SU-DHL-6 (cell line): ENCODE data around the gene TMCO4.

Experiments
- CTCF ChIP-seq: fragments of 200-600 bp; sonication (generic); IDR thresholded peaks from one replicate; pipeline ENCODE4 v1.5.1; 2017; ENCODE audit warnings: antibody characterized with exemption, mild to moderate bottlenecking, low read length, moderate library complexity; ENCODE audit not compliant: insufficient read depth, poor library complexity, severe bottlenecking
- EZH2phosphoT487 ChIP-seq: fragments of 200-600 bp; sonication (generic), shearing (Covaris generic); conservative IDR thresholded peaks from 2 replicates; pipeline ENCODE4 v1.6.1; 2018; ENCODE audit warnings: mild to moderate bottlenecking, antibody characterized with exemption, low read length, moderate library complexity, mixed read lengths

- TF ChIP-seq EZH2phosphoT487 (no peak), CTCF (no peak)
These were observed 38.1 kb upstream of the TMCO4 start for GRCh38 chr1:19837866-19838265.
